ENCODE data around the gene ZNF613. TPM values are rescaled to one million over a fixed set of nuclear protein-coding genes. Genes with fewer than 3 reads are reported as not detected.

The ZNF613 gene
- total and polyA plus RNA-seq, 2 of the 13 experiments (the other 11 are each of a cell fraction or from before 2014, with no cell fraction given), result 3.6 to 8.3 TPM

DNA sequence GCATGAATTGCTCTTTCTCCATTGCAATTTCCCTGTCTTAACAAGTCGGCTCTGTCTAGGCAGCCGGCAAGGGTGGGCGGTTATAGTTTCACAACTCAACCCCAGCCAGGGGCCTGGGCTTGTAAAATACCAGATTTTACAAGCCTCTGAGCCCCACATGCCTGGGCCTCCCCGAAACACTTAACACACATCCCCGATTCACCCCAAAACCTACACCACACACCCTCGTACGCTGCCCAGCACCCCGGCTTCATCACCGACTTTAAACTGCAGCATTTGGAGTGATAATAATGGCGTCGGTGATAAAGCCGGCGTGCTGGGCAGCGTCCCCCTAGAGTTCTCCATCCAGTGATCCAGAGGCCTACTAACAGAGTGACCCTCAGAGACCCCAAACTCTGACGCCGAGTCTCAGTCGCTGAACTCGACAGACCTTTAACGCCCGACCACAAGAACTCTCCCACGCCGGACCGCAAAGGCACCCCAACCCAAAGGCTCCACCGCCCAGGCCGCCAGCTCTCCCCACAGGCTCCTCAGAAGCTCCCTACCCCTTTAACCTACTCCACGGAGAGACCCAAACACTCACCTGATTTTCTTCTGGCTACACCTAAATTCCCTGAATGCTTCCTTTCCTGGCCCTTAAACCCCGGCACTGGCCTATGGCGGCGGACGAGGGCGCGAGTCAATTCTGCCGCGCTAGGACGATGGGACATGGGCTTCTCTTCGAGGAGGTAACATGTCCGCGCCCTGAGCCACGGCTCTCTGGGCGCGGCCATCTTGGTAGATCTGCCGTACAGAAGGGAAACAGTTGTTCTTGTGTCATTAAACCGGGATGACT lies 22.7 kb upstream of the ZNF613 start, which contains the start of gene ZNF649 (continued):
- TF ChIP-seq ZNF496 (CRISPR knock-in tag; IDR thresholded peaks at IDR 0.05; ENCODE audit: insufficient replicate concordance) (no peak), NR2F1 (CRISPR knock-in tag; IDR thresholded peaks at IDR 0.05) (no peak), SRSF1 (optimal IDR thresholded peaks at IDR 0.05; ENCODE audit: low read depth, low read length) (peak; percentile 31), POLR2A (IDR thresholded peaks at IDR 0.05; ENCODE audit: insufficient read depth in 1 of 2, low read depth in 2 of 2, low read length in 2 of 2) (peak; percentile 59 to 69), MZF1 (CRISPR knock-in tag; IDR thresholded peaks at IDR 0.05; ENCODE audit: borderline replicate concordance) (no peak), NFE2L1 (CRISPR knock-in tag; IDR thresholded peaks at IDR 0.05; ENCODE audit: borderline replicate concordance) (0 out of 2 replicates have a peak, but pooled peaks have one; percentile 52), TSC22D2 (CRISPR knock-in tag; IDR thresholded peaks at IDR 0.05; ENCODE audit: borderline replicate concordance) (0 out of 2 replicates have a peak, but pooled peaks have one; percentile 24), TAF1 (CRISPR knock-in tag; IDR thresholded peaks at IDR 0.05) (peak; percentile 55; the same call in 1 of the 2 replicates), POLR2G (IDR thresholded peaks at IDR 0.05; ENCODE audit: low read depth, low read length) (peak; percentile 69), THAP11 (CRISPR knock-in tag; IDR thresholded peaks at IDR 0.05) (peak; percentile 80), RBFOX2 (IDR thresholded peaks at IDR 0.05; ENCODE audit: low read depth, low read length) (peak; percentile 63), FOXJ3 (CRISPR knock-in tag; IDR thresholded peaks at IDR 0.05; ENCODE audit: borderline replicate concordance) (0 out of 2 replicates have a peak, but pooled peaks have one; percentile 18), ZNF30 (CRISPR knock-in tag; IDR thresholded peaks at IDR 0.05) (peak; percentile 29; the same call in 1 of the 2 replicates)
- TF ChIP-seq, protein P1, sequence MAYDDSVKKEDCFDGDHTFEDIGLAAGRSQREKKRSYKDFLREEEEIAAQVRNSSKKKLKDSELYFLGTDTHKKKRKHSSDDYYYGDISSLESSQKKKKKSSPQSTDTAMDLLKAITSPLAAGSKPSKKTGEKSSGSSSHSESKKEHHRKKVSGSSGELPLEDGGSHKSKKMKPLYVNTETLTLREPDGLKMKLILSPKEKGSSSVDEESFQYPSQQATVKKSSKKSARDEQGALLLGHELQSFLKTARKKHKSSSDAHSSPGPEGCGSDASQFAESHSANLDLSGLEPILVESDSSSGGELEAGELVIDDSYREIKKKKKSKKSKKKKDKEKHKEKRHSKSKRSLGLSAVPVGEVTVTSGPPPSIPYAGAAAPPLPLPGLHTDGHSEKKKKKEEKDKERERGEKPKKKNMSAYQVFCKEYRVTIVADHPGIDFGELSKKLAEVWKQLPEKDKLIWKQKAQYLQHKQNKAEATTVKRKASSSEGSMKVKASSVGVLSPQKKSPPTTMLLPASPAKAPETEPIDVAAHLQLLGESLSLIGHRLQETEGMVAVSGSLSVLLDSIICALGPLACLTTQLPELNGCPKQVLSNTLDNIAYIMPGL (CRISPR knock-in tag; IDR thresholded peaks at IDR 0.05; ENCODE audit: borderline replicate concordance in 1 of 2, low read depth in 1 of 2), result peak; percentile 64 to 77
- TF ChIP-seq, protein P2, sequence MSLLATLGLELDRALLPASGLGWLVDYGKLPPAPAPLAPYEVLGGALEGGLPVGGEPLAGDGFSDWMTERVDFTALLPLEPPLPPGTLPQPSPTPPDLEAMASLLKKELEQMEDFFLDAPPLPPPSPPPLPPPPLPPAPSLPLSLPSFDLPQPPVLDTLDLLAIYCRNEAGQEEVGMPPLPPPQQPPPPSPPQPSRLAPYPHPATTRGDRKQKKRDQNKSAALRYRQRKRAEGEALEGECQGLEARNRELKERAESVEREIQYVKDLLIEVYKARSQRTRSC (CRISPR knock-in tag; IDR thresholded peaks at IDR 0.05; ENCODE audit: low read depth), result 0 out of 2 replicates have a peak, but pooled peaks have one; percentile 51
- TF ChIP-seq, protein P3, sequence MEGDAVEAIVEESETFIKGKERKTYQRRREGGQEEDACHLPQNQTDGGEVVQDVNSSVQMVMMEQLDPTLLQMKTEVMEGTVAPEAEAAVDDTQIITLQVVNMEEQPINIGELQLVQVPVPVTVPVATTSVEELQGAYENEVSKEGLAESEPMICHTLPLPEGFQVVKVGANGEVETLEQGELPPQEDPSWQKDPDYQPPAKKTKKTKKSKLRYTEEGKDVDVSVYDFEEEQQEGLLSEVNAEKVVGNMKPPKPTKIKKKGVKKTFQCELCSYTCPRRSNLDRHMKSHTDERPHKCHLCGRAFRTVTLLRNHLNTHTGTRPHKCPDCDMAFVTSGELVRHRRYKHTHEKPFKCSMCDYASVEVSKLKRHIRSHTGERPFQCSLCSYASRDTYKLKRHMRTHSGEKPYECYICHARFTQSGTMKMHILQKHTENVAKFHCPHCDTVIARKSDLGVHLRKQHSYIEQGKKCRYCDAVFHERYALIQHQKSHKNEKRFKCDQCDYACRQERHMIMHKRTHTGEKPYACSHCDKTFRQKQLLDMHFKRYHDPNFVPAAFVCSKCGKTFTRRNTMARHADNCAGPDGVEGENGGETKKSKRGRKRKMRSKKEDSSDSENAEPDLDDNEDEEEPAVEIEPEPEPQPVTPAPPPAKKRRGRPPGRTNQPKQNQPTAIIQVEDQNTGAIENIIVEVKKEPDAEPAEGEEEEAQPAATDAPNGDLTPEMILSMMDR (CRISPR knock-in tag; IDR thresholded peaks at IDR 0.05), result peak; percentile 59
- TF ChIP-seq, protein P4, sequence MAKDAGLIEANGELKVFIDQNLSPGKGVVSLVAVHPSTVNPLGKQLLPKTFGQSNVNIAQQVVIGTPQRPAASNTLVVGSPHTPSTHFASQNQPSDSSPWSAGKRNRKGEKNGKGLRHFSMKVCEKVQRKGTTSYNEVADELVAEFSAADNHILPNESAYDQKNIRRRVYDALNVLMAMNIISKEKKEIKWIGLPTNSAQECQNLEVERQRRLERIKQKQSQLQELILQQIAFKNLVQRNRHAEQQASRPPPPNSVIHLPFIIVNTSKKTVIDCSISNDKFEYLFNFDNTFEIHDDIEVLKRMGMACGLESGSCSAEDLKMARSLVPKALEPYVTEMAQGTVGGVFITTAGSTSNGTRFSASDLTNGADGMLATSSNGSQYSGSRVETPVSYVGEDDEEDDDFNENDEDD (CRISPR knock-in tag; IDR thresholded peaks at IDR 0.05; ENCODE audit: borderline replicate concordance), result peak; percentile 84
- TF ChIP-seq, protein P5, sequence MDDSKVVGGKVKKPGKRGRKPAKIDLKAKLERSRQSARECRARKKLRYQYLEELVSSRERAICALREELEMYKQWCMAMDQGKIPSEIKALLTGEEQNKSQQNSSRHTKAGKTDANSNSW (CRISPR knock-in tag; IDR thresholded peaks at IDR 0.05; ENCODE audit: borderline replicate concordance), result no peak
- TF ChIP-seq, protein P6, sequence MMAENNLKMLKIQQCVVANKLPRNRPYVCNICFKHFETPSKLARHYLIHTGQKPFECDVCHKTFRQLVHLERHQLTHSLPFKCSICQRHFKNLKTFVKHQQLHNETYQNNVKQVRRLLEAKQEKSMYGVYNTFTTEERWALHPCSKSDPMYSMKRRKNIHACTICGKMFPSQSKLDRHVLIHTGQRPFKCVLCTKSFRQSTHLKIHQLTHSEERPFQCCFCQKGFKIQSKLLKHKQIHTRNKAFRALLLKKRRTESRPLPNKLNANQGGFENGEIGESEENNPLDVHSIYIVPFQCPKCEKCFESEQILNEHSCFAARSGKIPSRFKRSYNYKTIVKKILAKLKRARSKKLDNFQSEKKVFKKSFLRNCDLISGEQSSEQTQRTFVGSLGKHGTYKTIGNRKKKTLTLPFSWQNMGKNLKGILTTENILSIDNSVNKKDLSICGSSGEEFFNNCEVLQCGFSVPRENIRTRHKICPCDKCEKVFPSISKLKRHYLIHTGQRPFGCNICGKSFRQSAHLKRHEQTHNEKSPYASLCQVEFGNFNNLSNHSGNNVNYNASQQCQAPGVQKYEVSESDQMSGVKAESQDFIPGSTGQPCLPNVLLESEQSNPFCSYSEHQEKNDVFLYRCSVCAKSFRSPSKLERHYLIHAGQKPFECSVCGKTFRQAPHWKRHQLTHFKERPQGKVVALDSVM (CRISPR knock-in tag; IDR thresholded peaks at IDR 0.05), result 0 out of 2 replicates have a peak, but pooled peaks have one; percentile 22
